ENCODE data around the gene ADCY4. TPM values are rescaled to one million over a fixed set of nuclear protein-coding genes. Genes with fewer than 3 reads are reported as not detected.

Gene ADCY4
- total and polyA plus RNA-seq, 2 of the 13 experiments (the other 11 are each of a cell fraction or from before 2014, with no cell fraction given): 0.03 TPM; not detected in 1

DNA sequence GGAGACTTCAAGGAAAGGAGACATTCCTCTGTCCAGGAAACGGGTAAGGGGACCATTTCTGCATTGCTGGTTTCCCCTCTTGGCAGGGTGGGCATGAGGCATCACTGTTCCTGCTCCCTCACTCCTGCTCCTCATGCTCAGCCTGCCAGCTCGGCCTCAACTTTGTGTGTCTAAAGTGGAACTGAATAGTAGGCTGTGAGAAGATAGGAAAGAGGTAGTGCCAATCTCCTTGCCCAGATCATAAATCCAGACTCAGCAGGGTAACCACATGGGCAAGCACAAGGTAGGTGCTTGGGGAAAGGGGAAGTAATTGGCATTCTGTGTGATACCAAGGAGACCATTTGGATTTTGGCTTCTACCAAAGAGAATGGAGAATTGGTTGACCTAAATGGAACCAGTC, 21.0 kb downstream of the ADCY4 start:
- Histone ChIP-seq H3K36me3 (replicated peaks in 1 of 2; ENCODE audit: control insufficient read depth in 1 of 2, insufficient read depth in 2 of 2, low read length in 2 of 2) (0 out of 5 replicates have a peak, but pooled peaks cover 0 to 1% of the 10 kb centered on the region in 2 experiments), H3K9me3 (ENCODE audit: low read length) (no peaks in the 10 kb centered on the region), H4K20me1 (ENCODE audit: insufficient read depth, low read length) (no peaks in the 10 kb centered on the region), H3K79me2 (ENCODE audit: insufficient read depth, low read length) (no peaks in the 10 kb centered on the region), H3K27me3 (ENCODE audit: control insufficient read depth in 1 of 2, insufficient read depth in 2 of 2, low read length in 2 of 2) (peaks cover 3 to 23% of the 10 kb centered on the region in 2 experiments; a peak in 3 of 5 replicates), H2AFZ (ENCODE audit: low read length) (no peak overlapping the region), H3K4me2 (ENCODE audit: low read depth, low read length) (no peak overlapping the region), H3K4me3 (replicated peaks in 1 of 3; ENCODE audit: insufficient read depth in 1 of 3, low read depth in 2 of 3, low read length in 3 of 3) (no peak overlapping the region), H3K27ac (ENCODE audit: extremely low read length, insufficient read depth, low read length) (no peak overlapping the region), H3K9ac (ENCODE audit: insufficient read depth, low read depth, low read length) (no peak overlapping the region), H3K4me1 (ENCODE audit: insufficient read depth, low read length) (peaks cover 50% of the 10 kb centered on the region)
- WGBS (ENCODE audit: low lambda C conversion rate): 87% methylated on average over 2 of the region's 2 CpGs
- TF ChIP-seq MATR3 (CRISPR knock-in tag; IDR thresholded peaks at IDR 0.05): 0 out of 2 replicates have a peak, but pooled peaks have one; percentile 28
- TF ChIP-seq ZBTB21 (CRISPR knock-in tag; IDR thresholded peaks at IDR 0.05): peak; percentile 21; the same call in 1 of the 2 replicates
- no peak for TF ChIP-seq ZNF17 (CRISPR knock-in tag; IDR thresholded peaks at IDR 0.05)
- TF ChIP-seq NFE2L2 (IDR thresholded peaks at IDR 0.05; ENCODE audit: low read length): peak; percentile 3; the same call in 1 of the 2 replicates
- TF ChIP-seq PAF1 (CRISPR knock-in tag; IDR thresholded peaks at IDR 0.05): peak; percentile 81
- no peak for TF ChIP-seq ZNF326 (CRISPR knock-in tag; IDR thresholded peaks at IDR 0.05; ENCODE audit: borderline replicate concordance)
- TF ChIP-seq EP300 (IDR thresholded peaks at IDR 0.05; ENCODE audit: low read depth in 2 of 2, low read length in 2 of 2): no peak
- peak; percentile 47; the same call in 1 of the 2 replicates for TF ChIP-seq EP300 (CRISPR knock-in tag; IDR thresholded peaks at IDR 0.05; ENCODE audit: borderline replicate concordance)
- 0 out of 2 replicates have a peak, but pooled peaks have one; percentile 10 for TF ChIP-seq ETV5 (CRISPR knock-in tag; IDR thresholded peaks at IDR 0.05; ENCODE audit: borderline replicate concordance)
- peak; percentile 27 for TF ChIP-seq TEAD3 (CRISPR knock-in tag; optimal IDR thresholded peaks at IDR 0.05; ENCODE audit: borderline replicate concordance)
- peak; percentile 46; the same call in 1 of the 2 replicates for TF ChIP-seq ETV6 (CRISPR knock-in tag; conservative IDR thresholded peaks at IDR 0.05)
- TF ChIP-seq, protein P1, sequence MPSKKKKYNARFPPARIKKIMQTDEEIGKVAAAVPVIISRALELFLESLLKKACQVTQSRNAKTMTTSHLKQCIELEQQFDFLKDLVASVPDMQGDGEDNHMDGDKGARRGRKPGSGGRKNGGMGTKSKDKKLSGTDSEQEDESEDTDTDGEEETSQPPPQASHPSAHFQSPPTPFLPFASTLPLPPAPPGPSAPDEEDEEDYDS (CRISPR knock-in tag; IDR thresholded peaks at IDR 0.05): no peak
- FAIRE-seq: no peak
- ChIA-PET CTCF (ENCODE audit: low intra/inter-chr PET ratio, low total read pairs) (no interaction called here), POLR2A (interaction anchor here (1.4 to 9.3 kb wide), 3 partner anchors 15 to 71 kb away, joined by 11 to 213 read pairs (median 25); partner anchors contain the start of genes DHRS1, NOP9, RABGGTA and TINF2)
- DNase-seq (ENCODE audit: low spot score): no peak
- no peak for ATAC-seq
- in situ Hi-C loops (cut with HindIII; ENCODE audit: extremely low pct_ligation_motif_present, low pct_unique_long_range_greater_than_20kb) (no loop called here), intact Hi-C loops (cut with micrococcal nuclease; ENCODE audit: unreplicated experiment) (no loop called here)
- no TSS peak for BruUV-seq (replicated peaks)

Data from HepG2 (cell line).